HG02678 (cell line): ENCODE results near the gene MGAT5.

Experiments
- ATAC-seq: cut with Tn5 transposase; IDR thresholded peaks from one replicate; pipeline ENCODE4 v1.9.1; 2021; ENCODE audit warnings: mild to moderate bottlenecking, moderate library complexity; ENCODE audit not compliant: unreplicated experiment

The MGAT5 gene

DNA sequence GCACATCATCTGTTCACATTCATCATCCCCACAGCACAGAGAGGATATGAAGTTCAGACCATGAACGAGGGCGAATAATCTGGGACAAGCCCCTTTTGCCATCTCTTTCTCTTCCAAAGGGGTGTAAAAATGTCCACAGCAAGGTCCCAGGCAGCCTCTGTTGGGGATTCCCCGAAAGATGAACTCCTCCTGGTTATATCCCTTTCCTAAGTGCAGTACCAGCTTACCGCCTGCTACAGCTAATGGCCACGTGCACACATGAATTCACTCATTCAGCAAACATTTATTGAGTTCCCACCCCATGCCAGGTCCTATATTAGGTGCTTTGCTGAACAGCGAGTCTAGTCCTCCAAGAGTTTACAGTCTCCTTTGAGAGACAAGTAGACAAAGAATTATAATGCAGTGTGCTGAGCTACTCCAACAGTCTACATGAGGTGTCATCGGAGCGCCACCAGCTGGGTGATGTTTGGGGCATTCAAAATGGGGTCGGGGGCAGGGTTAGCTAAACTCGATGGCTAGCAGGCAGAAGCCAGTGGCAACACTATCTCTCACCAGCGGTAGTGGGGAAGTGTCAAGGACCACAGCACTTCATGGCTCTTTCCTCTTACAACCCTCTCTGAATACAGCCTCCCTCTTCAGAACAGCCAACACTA is 236.0 kb downstream of the MGAT5 start:
- no peak for ATAC-seq

GRCh38 chr2:134490559-134490958 is 236.7 kb downstream of the MGAT5 start:
- ATAC-seq, result no peak

GRCh38 chr2:134491022-134491421 is 237.2 kb downstream of the MGAT5 start:
- no peak for ATAC-seq

DNA sequence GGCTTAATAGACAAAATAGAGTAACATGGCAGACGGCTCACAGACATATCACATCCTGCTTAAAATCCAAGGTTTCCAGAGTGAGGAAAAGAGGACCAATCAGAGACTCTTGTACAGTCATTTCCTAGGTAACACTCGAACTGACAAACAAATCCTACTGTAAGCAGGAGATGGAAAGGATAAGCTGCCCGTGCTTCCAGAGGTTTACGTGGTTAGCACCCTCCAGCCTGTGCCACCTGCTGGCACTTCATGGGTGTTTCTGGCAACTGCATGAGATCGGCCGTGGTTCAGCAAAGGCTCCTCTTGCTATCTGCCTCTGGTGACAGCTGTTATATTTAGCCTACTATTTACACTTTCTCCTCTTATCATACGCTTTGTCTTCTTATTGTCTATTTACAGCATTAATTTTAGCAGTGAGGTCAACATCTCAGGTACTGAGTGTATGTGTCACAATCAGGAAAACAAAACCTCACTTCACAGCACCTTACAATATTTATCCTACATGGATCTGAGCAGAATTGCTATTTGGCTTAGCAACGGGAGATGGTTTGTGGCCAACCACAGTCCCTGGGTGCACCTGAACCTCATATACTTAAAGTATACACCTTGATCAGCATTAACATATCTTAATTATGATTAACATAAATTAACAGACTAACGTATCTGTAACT is 238.0 kb downstream of the MGAT5 start:
- ATAC-seq, result no peak

- ATAC-seq, result no peak
Measured at GRCh38 chr2:134493797-134494196, 239.9 kb downstream of the MGAT5 start.

- no peak for ATAC-seq
Measured at GRCh38 chr2:134498654-134499053, 244.8 kb downstream of the MGAT5 start.

DNA sequence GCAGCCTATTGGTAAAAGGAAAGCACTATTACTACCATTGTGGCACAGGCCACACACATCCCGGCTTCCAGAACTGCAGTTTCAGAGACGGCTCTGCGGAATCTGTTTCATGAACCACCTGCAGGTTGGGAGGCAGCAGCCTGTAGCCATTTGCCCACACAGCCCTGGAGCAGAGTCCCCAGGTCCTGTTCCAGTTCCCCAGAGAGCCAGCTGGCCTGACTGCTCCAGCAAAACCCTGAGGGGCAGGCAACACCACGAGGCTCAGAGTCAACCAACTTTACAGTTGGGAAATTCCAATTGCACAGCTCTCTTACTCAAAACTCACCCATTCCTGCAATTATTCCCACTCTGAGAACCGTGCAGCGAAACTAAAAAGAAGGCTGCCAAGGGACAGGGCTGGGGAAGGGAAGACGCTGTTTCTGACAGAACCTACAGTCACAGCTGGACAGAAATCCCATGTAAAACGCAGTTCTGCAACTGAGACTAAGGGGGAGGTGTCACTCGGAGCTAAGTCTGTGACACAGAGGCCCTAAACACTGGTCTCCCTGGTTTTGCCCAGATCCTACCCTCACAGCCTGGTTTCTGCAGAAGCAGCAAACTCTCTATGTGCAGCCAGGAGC is 245.5 kb downstream of the MGAT5 start:
- ATAC-seq, result no peak

DNA sequence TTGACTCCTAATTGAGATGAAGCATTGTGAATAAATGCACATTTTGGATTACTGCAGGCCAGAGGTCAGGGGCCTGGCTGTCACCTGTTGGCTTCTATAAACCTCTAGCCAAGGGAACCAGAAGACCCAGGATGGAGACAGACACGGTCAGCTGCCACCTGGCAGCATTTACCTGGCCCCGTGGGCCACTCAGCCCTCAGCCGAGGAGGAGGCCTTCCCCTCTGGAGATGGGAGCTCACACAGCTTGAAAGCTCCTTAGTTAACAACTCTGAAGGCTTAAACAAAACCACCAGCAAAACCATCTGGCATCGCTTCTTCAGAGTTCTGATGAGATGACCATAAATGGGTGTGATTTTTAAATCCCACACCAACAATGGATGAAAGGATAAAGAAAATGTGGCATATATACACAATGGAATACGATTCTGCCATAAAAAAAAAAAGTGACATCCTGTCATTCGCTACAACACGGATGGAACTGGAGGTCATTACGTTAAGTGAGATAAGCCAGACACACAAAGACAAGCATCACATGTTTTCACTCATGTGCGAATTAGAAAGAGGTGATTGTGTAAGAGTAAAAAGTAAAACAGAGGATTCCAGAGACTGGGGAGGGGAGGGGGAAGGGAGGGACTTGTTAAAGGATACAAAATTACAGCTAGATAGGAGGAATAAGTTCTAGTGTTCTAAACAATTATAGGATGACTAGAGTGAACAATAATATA is 246.5 kb downstream of the MGAT5 start:
- ATAC-seq, result no peak

DNA sequence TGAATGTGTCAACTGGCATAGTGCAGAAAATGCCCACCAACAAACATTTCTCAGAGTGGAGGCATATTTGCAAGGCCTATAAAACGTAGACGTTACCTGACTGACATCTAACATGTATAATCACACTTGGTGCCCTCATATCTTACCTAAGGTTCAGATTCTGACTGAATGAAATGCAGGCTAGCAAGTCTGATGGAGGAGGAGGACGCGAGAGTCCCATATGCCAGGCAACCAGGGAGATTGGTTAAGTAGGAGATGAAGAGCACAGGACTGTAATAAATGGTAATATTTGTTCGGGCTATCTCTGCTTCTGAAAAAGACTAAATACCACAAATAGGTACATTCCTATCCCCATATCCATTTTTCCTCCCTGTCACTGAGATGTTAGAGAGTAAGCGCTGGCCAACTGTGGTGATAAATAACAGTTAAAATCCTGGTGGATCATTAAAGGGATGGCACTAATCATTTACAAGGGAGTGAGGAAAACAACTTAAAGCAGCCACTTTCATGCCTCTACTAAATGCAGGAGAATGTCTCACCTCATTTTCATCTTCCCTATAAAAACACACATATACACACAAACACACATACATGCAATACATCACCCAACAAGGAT is 247.7 kb downstream of the MGAT5 start:
- ATAC-seq, result no peak

- no peak for ATAC-seq
Measured at GRCh38 chr2:134502104-134502503, 248.2 kb downstream of the MGAT5 start.
